Erythroblast (primary cell): ENCODE results near the gene CEP162.

Experiments used
- GATA1 ChIP-seq: IDR thresholded peaks from 2 replicates; pipeline ENCODE4 v1.6.1; 2011; ENCODE audit warnings: low read depth, mild to moderate bottlenecking, control low read depth, low read length, moderate library complexity
- POLR2A ChIP-seq: IDR thresholded peaks from 2 replicates; pipeline ENCODE4 v1.6.1; 2011; ENCODE audit warnings: mild to moderate bottlenecking, low read length

DNA sequence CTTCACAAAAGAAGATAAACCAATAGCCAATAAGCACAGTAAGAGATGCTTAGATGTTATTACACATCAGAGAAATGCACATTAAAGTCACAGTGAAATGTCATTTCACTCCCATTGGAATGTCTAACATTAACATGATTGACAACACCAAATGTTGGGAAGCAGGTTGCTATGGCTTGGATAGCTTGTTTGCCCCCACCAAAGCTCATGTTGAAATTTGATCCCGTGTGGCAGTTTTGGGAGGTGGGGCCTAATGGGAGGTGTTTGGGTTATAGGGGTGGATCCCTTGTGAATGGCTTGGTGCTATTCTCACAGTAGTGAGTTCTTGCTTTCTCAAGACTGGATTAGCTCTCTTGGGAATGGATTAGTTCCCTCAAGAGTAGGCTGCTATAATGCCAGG lies 149.1 kb downstream of the CEP162 start:
- TF ChIP-seq POLR2A (no peak), GATA1 (no peak)
